ENCODE measurements around the gene VSTM5. TPM values are rescaled to one million over a fixed set of nuclear protein-coding genes. Genes with fewer than 3 reads are reported as not detected.

The VSTM5 gene
- total and polyA plus RNA-seq, 7 donors = 0.23 to 3.6 (median 0.85) TPM; not detected in 1

GRCh38 chr11:93823210-93823609 is 27.2 kb downstream of the VSTM5 start:
- H3K27me3 ChIP-seq = no peaks in the 10 kb centered on the region

GRCh38 chr11:93822359-93822758 is 28.1 kb downstream of the VSTM5 start:
- DNase-seq = no peak
- no peak overlapping the region for H3K27ac ChIP-seq
- 92 to 95% methylated on average over 5 of the region's 5 CpGs for WGBS, 2 donors
- no peak overlapping the region for H3K4me3 ChIP-seq
- no peaks in the 10 kb centered on the region for H3K9me3 ChIP-seq
- H3K4me1 ChIP-seq = peaks cover 0 to 25% (median 8%) of the 10 kb centered on the region in 4 donors
- intact Hi-C loops (cut with DNase I) = no loop called here
- H3K36me3 ChIP-seq = no peaks in the 10 kb centered on the region
- TF ChIP-seq EP300 (IDR thresholded peaks at IDR 0.05) = no peak
- H3K27me3 ChIP-seq = no peaks in the 10 kb centered on the region

More at GRCh38 chr11:93823210-93823609, 27.2 kb downstream of the VSTM5 start:
- H3K4me1 ChIP-seq = peaks cover 0 to 16% (median 3%) of the 10 kb centered on the region in 4 donors
- no peak for DNase-seq
- 96 to 97% methylated on average over 4 of the region's 4 CpGs for WGBS, 2 donors
- H3K4me3 ChIP-seq = no peak overlapping the region
- no peak overlapping the region for H3K27ac ChIP-seq
- no peak for TF ChIP-seq POLR2A (IDR thresholded peaks at IDR 0.05)
- no peak for TF ChIP-seq POLR2AphosphoS5 (IDR thresholded peaks at IDR 0.05)
- no peak for TF ChIP-seq CTCF (IDR thresholded peaks at IDR 0.05)
- TF ChIP-seq EP300 (IDR thresholded peaks at IDR 0.05) = no peak
- intact Hi-C loops (cut with DNase I) = no loop called here
- no peaks in the 10 kb centered on the region for H3K36me3 ChIP-seq
- no peaks in the 10 kb centered on the region for H3K9me3 ChIP-seq

DNA sequence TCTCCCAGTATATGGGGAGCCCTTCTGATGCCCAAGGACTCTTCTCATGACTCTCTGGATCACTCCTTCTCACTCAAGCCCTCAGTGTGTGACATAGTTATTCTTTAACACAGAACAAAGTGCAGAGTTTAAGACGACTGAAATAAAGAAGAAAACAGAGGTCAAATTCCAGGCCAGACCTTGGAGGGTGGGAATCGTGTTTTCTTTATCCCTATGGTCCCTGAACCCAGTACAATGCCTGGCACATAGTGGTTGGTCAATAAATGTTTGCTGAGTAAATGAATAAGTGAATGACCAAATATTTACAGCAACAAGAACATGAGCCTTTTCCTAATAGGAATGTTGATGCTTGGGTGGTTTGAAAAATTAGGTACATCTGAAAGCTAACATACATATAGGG is 28.8 kb downstream of the VSTM5 start:
- intact Hi-C loops (cut with DNase I) = no loop called here

DNA sequence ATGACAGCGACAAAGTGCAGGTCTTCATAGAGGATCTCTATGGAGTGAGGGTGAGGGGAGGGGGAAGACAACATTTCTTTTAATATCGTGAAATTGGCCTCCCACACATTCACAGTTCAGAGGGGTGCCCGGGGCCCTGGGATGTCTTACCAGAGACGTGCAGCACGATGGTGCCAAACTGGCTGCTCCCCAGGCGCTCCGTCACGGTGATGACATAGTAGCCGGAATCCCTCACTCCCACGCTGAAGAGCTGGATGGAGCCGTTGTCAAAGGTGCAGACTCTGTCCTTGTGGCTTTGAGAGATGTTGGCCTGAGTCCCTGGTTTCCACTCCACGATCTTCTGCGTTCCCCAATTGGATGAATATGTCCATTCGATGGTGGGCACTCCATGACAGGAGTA is 29.6 kb downstream of the VSTM5 start:
- Histone ChIP-seq H3K27ac (no peak overlapping the region), H3K36me3 (peaks cover 0 to under 1% (median 0%) of the 10 kb centered on the region in 4 donors), H3K4me3 (no peak overlapping the region), H3K4me1 (peaks cover 0 to 29% (median 10%) of the 10 kb centered on the region in 4 donors), H3K27me3 (no peaks in the 10 kb centered on the region), H3K9me3 (no peaks in the 10 kb centered on the region)
- intact Hi-C loops (cut with DNase I) = no loop called here
- no peak for DNase-seq
- WGBS, 2 donors = 96 to 97% methylated on average over 14 of the region's 14 CpGs
- TF ChIP-seq POLR2AphosphoS5 (IDR thresholded peaks at IDR 0.05) = no peak
- no peak for TF ChIP-seq POLR2A (IDR thresholded peaks at IDR 0.05)
- TF ChIP-seq CTCF (IDR thresholded peaks at IDR 0.05) = no peak
- no peak for TF ChIP-seq EP300 (IDR thresholded peaks at IDR 0.05)

More for the DNA sequence above, 28.8 kb downstream of the VSTM5 start:
- TF ChIP-seq POLR2A (IDR thresholded peaks at IDR 0.05) = no peak
- no peak for TF ChIP-seq EP300 (IDR thresholded peaks at IDR 0.05)
- no peak for TF ChIP-seq CTCF (IDR thresholded peaks at IDR 0.05)
- no peak for TF ChIP-seq POLR2AphosphoS5 (IDR thresholded peaks at IDR 0.05)
- H3K9me3 ChIP-seq = no peaks in the 10 kb centered on the region
- H3K36me3 ChIP-seq = no peaks in the 10 kb centered on the region
- peaks cover 0 to 29% (median 10%) of the 10 kb centered on the region in 4 donors for H3K4me1 ChIP-seq
- WGBS, 2 donors = 15 to 53% methylated on average over 2 of the region's 2 CpGs
- no peaks in the 10 kb centered on the region for H3K27me3 ChIP-seq
- DNase-seq = no peak
- no peak overlapping the region for H3K4me3 ChIP-seq
- no peak overlapping the region for H3K27ac ChIP-seq

- intact Hi-C loops (cut with DNase I) = loop anchor here (10.0 kb wide), 1 partner anchor 1555 kb away; no protein-coding TSS in a partner anchor
- no peak overlapping the region for H3K27ac ChIP-seq
- no peaks in the 10 kb centered on the region for H3K9me3 ChIP-seq
- peaks cover 0 to 4% (median 0%) of the 10 kb centered on the region in 4 donors for H3K36me3 ChIP-seq
- TF ChIP-seq POLR2A (IDR thresholded peaks at IDR 0.05) (no peak), CTCF (IDR thresholded peaks at IDR 0.05) (no peak), POLR2AphosphoS5 (IDR thresholded peaks at IDR 0.05) (no peak), EP300 (IDR thresholded peaks at IDR 0.05) (no peak)
- DNase-seq = no peak
- H3K4me1 ChIP-seq = peaks cover 0 to 29% (median 10%) of the 10 kb centered on the region in 4 donors
- H3K27me3 ChIP-seq = no peaks in the 10 kb centered on the region
- no peak overlapping the region for H3K4me3 ChIP-seq
- WGBS, 2 donors = 89 to 96% methylated on average over 8 of the region's 8 CpGs
Observed at GRCh38 chr11:93819966-93820695, 30.3 kb downstream of the VSTM5 start.

Data from sigmoid colon (tissue), 7 donors.